Measurements from ENCODE around the gene HDAC9. TPM values are rescaled to one million over a fixed set of nuclear protein-coding genes. Genes with fewer than 3 reads are reported as not detected.

HDAC9 gene
- total and polyA plus RNA-seq, 2 experiments from 2014 or later: 32.7 to 101 TPM

DNA sequence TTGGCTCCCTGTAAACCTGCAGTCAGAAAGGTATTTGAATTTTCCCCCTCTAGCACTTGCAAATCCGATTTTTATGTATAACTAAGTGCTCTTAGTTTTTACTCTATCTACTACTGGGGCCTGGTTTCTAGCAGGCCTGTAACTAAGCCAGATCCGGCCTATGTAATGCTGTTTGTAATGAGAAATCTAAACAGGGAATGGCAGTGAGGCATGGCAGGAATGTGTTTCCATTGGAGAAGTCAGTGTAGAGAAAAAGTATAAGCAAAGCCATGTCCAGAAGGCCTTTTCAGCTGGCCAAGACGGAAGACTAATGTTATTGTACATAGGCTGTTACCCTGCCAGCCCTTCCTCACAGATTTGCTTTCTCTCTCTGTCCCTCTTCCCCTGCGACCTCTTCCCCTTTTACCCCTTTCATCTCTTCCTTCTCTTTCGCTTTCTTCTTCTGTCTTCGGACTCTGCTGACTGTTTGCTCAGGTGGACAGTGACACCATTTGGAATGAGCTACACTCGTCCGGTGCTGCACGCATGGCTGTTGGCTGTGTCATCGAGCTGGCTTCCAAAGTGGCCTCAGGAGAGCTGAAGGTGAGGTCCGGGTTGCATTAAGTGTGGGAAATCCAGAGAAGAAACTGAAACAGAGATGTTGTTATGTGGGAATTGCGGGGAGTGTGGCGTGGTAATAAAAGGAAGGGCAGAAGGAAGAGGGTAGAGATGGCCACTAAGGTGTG, 297.5 kb downstream of the HDAC9 start:
- Histone ChIP-seq H3K27me3 (no peaks in the 10 kb centered on the region), H3K9me3 (ENCODE audit: low read depth) (no peaks in the 10 kb centered on the region), H3K4me1 (ENCODE audit: low read depth) (no peaks in the 10 kb centered on the region), H3K36me3 (no peaks in the 10 kb centered on the region), H3K27ac (peak overlapping the region; percentile 7), H3K4me3 (no peak overlapping the region)
- peak; percentile 17 to 42 for DNase-seq (ENCODE audit: low read depth in 1 of 2, low spot score in 1 of 2)
- TF ChIP-seq, protein P1, sequence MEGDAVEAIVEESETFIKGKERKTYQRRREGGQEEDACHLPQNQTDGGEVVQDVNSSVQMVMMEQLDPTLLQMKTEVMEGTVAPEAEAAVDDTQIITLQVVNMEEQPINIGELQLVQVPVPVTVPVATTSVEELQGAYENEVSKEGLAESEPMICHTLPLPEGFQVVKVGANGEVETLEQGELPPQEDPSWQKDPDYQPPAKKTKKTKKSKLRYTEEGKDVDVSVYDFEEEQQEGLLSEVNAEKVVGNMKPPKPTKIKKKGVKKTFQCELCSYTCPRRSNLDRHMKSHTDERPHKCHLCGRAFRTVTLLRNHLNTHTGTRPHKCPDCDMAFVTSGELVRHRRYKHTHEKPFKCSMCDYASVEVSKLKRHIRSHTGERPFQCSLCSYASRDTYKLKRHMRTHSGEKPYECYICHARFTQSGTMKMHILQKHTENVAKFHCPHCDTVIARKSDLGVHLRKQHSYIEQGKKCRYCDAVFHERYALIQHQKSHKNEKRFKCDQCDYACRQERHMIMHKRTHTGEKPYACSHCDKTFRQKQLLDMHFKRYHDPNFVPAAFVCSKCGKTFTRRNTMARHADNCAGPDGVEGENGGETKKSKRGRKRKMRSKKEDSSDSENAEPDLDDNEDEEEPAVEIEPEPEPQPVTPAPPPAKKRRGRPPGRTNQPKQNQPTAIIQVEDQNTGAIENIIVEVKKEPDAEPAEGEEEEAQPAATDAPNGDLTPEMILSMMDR (IDR thresholded peaks at IDR 0.05; ENCODE audit: low read depth, low read length): no peak

DNA sequence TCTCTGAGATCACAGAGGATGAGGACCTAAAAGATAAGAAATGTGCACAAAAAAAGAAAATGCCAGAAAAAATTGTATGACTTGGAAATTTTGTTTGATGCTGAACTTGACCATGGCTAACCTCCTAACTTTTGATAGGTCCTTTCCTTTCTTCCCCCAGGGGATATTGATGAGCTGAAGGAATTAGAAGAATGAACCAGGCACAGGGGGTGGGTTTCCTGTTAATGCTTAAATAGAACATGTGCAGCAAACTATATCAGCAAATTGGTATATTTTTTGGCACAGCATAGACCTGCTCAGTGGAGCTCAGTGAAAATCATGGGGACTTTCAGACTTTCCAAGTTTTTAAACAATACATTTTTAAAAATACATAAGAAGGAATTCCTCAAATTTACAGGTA, 300.7 kb downstream of the HDAC9 start:
- Histone ChIP-seq H3K9me3 (ENCODE audit: low read depth) (no peaks in the 10 kb centered on the region), H3K36me3 (no peaks in the 10 kb centered on the region), H3K4me3 (no peak overlapping the region), H3K27ac (no peak overlapping the region), H3K4me1 (ENCODE audit: low read depth) (no peaks in the 10 kb centered on the region), H3K27me3 (no peaks in the 10 kb centered on the region)
- DNase-seq (ENCODE audit: low read depth in 1 of 2, low spot score in 1 of 2): no peak
- TF ChIP-seq, protein P1 (IDR thresholded peaks at IDR 0.05; ENCODE audit: low read depth, low read length): no peak

DNA sequence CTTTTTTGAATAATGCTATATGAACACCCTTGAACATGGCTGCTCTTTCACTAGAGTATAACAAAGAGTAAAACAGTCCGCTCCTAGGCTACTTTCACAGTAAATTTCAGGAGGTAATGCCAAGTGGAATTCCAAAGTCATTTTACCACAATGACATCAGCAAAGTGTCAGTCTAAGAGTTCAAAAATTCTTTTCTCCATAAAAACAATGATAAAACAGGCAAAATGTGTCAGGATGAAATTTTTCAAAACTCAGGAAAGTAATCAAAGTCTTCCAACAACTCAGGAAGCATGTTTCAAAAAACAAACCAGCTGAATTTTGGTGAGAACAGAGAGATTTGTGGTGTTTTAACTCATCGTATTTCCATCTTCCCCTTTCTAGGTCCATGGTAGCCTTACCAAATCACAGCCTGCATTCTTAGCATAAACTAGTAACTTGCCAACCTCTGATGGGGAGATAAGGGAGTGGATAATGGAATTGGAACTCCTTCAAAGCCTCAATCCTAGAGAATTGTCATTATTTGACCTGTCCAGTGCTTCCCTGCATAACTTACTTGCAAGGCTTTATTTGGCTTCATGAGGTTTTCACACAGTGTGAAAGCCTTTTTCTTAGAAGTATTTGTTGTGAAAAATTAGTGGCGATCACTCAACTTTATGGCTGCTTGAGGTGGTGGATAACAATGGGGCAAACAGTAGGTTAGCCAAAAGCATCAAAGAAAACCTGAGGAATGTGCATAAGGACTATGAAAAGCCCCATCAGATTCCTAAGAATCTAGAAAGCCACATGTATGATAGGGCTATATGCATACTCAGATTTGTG, 302.7 kb downstream of the HDAC9 start:
- Histone ChIP-seq H3K27me3 (no peaks in the 10 kb centered on the region), H3K27ac (no peak overlapping the region), H3K9me3 (ENCODE audit: low read depth) (no peaks in the 10 kb centered on the region), H3K36me3 (no peaks in the 10 kb centered on the region), H3K4me3 (no peak overlapping the region), H3K4me1 (ENCODE audit: low read depth) (peaks cover 5% of the 10 kb centered on the region)
- TF ChIP-seq, protein P1 (IDR thresholded peaks at IDR 0.05; ENCODE audit: low read depth, low read length): no peak
- DNase-seq (ENCODE audit: low read depth in 1 of 2, low spot score in 1 of 2): peak in 1 of 2 donors; percentile 60

DNA sequence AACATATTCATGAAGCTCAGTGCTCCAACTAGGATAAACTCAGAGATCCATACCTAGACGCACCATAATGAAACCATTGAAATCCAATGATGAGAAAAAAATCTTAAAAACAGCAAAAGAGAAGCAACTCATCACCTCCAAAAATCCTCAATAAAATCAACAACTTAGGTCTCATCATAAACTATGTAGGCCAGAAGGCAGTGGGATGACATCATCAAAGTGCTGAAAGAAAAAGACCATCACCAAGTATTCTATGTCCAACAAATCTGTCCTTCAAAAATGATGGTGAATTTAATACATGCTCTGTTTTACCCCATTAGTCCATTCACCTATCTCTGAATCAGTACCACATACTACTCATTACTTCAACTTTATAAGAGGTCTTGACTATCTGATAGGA, 304.4 kb downstream of the HDAC9 start:
- Histone ChIP-seq H3K4me1 (ENCODE audit: low read depth) (peaks cover 21% of the 10 kb centered on the region), H3K9me3 (ENCODE audit: low read depth) (no peaks in the 10 kb centered on the region), H3K27me3 (no peaks in the 10 kb centered on the region), H3K27ac (no peak overlapping the region), H3K4me3 (no peak overlapping the region), H3K36me3 (no peaks in the 10 kb centered on the region)
- TF ChIP-seq, protein P1 (IDR thresholded peaks at IDR 0.05; ENCODE audit: low read depth, low read length): no peak
- no peak for DNase-seq (ENCODE audit: low read depth in 1 of 2, low spot score in 1 of 2)

DNA sequence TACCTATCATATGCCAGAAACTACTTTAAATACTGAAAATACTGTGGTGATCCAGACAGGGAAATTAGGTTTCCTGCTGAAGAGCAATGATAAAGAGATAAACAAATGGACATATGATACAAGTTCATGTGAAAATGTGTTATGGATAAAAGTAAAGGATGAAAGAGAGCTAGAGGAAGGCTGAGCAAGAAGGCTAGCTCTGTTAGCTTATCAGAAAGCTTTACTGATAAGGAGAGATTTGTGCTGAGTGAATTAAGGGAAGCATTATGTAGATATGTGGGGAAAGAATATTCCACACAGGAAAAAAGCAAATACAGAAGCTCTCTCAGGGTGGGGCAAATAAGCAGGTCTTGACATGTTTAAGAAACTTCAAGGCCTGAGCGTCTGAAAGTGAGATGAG, 308.4 kb downstream of the HDAC9 start:
- no peaks in the 10 kb centered on the region for H3K9me3 ChIP-seq (ENCODE audit: low read depth)
- peaks cover 28% of the 10 kb centered on the region for H3K4me1 ChIP-seq (ENCODE audit: low read depth)
- H3K36me3 ChIP-seq: no peaks in the 10 kb centered on the region
- TF ChIP-seq, protein P1 (IDR thresholded peaks at IDR 0.05; ENCODE audit: low read depth, low read length): no peak
- no peaks in the 10 kb centered on the region for H3K27me3 ChIP-seq
- H3K4me3 ChIP-seq: no peak overlapping the region
- no peak overlapping the region for H3K27ac ChIP-seq
- DNase-seq (ENCODE audit: low read depth in 1 of 2, low spot score in 1 of 2): no peak
